CD14-positive monocyte (primary cell): ENCODE measurements around the gene ADGRE1. TPM values are rescaled to one million over a fixed set of nuclear protein-coding genes. Genes with fewer than 3 reads are reported as not detected.
"Not testable (repeated sequence)": the region's sequence is repeated elsewhere in the genome, so short reads cannot be mapped to it uniquely, and the experiment has no call there.

Experiments used
- DNase-seq, 3 donors: peaks; one replicate each; pipeline ENCODE4 v3.0.0-alpha.2; 2011 to 2022
- H2AFZ ChIP-seq: 2 replicates; pipeline ENCODE4 v1.6.0; 2012; ENCODE audit warnings: mild to moderate bottlenecking, low read depth, low read length, inconsistent platforms; ENCODE audit not compliant: insufficient read depth, poor library complexity, severe bottlenecking
- H3K27ac ChIP-seq, 2 donors: 1 replicate in 1 of 2; 2 replicates in 1 of 2; pipeline ENCODE4 v1.5.1; 2012 to 2013; ENCODE audit warnings: low read length in 2 of 2, control low read depth in 1 of 2, inconsistent platforms in 1 of 2, low read depth in 1 of 2, mild to moderate bottlenecking in 1 of 2
- H3K27me3 ChIP-seq, 2 donors: one replicate each; pipeline versions ENCODE4 v1.6.0 to v1.6.1; 2011 to 2013; ENCODE audit warnings: low read length in 2 of 2; ENCODE audit not compliant: control insufficient read depth in 2 of 2, insufficient read depth in 2 of 2
- H3K36me3 ChIP-seq, 2 donors: replicated peaks in 1 of 2; 1 replicate in 1 of 2; 2 replicates in 1 of 2; pipeline versions ENCODE4 v1.5.1 to v1.6.1; 2012 to 2013; ENCODE audit warnings: low read length in 2 of 2, control low read depth in 1 of 2, inconsistent platforms in 1 of 2, mild to moderate bottlenecking in 1 of 2; ENCODE audit not compliant: insufficient read depth in 2 of 2, control insufficient read depth in 1 of 2
- H3K4me1 ChIP-seq, 2 donors: 1 replicate in 1 of 2; 2 replicates in 1 of 2; pipeline versions ENCODE4 v1.5.1 to v1.6.1; 2012 to 2013; ENCODE audit warnings: low read length in 2 of 2, control low read depth in 1 of 2, inconsistent platforms in 1 of 2, mild to moderate bottlenecking in 1 of 2, moderate library complexity in 1 of 2; ENCODE audit not compliant: insufficient read depth in 2 of 2, control insufficient read depth in 1 of 2
- H3K4me2 ChIP-seq: replicated peaks from 2 replicates; pipeline ENCODE3; 2012; ENCODE audit warnings: low read length, moderate library complexity, mild to moderate bottlenecking; ENCODE audit not compliant: poor library complexity, severe bottlenecking; ENCODE audit errors: extremely low read depth
- H3K4me3 ChIP-seq, 3 experiments: fragments of 200-600 bp in 1 of 3; sonication (generic) in 1 of 3; replicated peaks in 1 of 3; 1 replicate in 2 of 3; 2 replicates in 1 of 3; pipeline ENCODE4 v1.5.1; 2011 to 2013; ENCODE audit warnings: low read length in 3 of 3, mild to moderate bottlenecking in 3 of 3, control low read depth in 2 of 3, low read depth in 2 of 3, inconsistent platforms in 1 of 3, moderate library complexity in 1 of 3
- H3K79me2 ChIP-seq: 2 replicates; pipeline ENCODE4 v1.6.0; 2012; ENCODE audit warnings: mild to moderate bottlenecking, control low read depth, inconsistent platforms, low read length, moderate library complexity; ENCODE audit not compliant: insufficient read depth
- H3K9ac ChIP-seq: 2 replicates; pipeline ENCODE4 v1.6.0; 2017; ENCODE audit warnings: low read length, mild to moderate bottlenecking; ENCODE audit not compliant: insufficient read depth, poor library complexity, severe bottlenecking
- H3K9me3 ChIP-seq, 2 donors: replicated peaks in 1 of 2; 1 replicate in 1 of 2; 2 replicates in 1 of 2; pipeline versions ENCODE4 v1.5.1 to v1.6.1; 2012 to 2013; ENCODE audit warnings: low read length in 2 of 2, control low read depth in 1 of 2; ENCODE audit not compliant: control insufficient read depth in 1 of 2, insufficient read depth in 1 of 2
- H4K20me1 ChIP-seq: 2 replicates; pipeline ENCODE4 v1.6.0; 2012; ENCODE audit warnings: mild to moderate bottlenecking, low read length, control low read depth, moderate library complexity; ENCODE audit not compliant: insufficient read depth
- H3K27ac Mint-ChIP-seq, 7 donors: one replicate each; pipeline ENCODE4 v1.8.0; 2020; ENCODE audit warnings: mild to moderate bottlenecking in 7 of 7, mixed read lengths in 7 of 7, moderate library complexity in 6 of 7, inconsistent platforms in 2 of 7
- H3K27me3 Mint-ChIP-seq, 3 donors: one replicate each; pipeline ENCODE4 v1.8.0; 2021 to 2022; ENCODE audit warnings: low read depth in 3 of 3, mild to moderate bottlenecking in 3 of 3, mixed read lengths in 3 of 3, moderate library complexity in 3 of 3, inconsistent platforms in 1 of 3
- H3K36me3 Mint-ChIP-seq, 2 donors: one replicate each; pipeline ENCODE4 v1.8.0; 2020; ENCODE audit warnings: mixed read lengths in 2 of 2, inconsistent platforms in 1 of 2, mild to moderate bottlenecking in 1 of 2
- H3K4me1 Mint-ChIP-seq: one replicate; pipeline ENCODE4 v1.8.0; 2020; ENCODE audit warnings: mild to moderate bottlenecking, mixed read lengths
- H3K4me3 Mint-ChIP-seq, 2 donors: one replicate each; pipeline ENCODE4 v1.8.0; 2020; ENCODE audit warnings: mild to moderate bottlenecking in 2 of 2, mixed read lengths in 2 of 2, moderate library complexity in 1 of 2
- H3K9me3 Mint-ChIP-seq, 7 donors: one replicate each; pipeline ENCODE4 v1.8.0; 2020 to 2022; ENCODE audit warnings: mixed read lengths in 7 of 7, mild to moderate bottlenecking in 6 of 7, moderate library complexity in 6 of 7, inconsistent platforms in 2 of 7
- WGBS: methylation state at CpG from one replicate; pipeline ENCODE4 v1.1.5; 2013; ENCODE audit warnings: missing lambda C conversion rate; ENCODE audit not compliant: insufficient coverage; 5-methylcytosine and 5-hydroxymethylcytosine counted together
- intact Hi-C, 2 donors: fragments of 100-400 bp; cut with micrococcal nuclease; formaldehyde crosslinking; loops; one replicate each; pipeline versions ENCODE4 v1.15.0 to v1.15.1; 2023
- polyA plus RNA-seq, 3 donors: library from polyadenylated mRNA; depleted of rRNA in 1 of 3; unstranded in 2 of 3; stranded (reverse) in 1 of 3; fragments of 300-500 nt in 2 of 3; fragments of >200 nt in 1 of 3; fragmentation: Illumina TruSeq in 2 of 3; gene quantifications; 1 replicate in 2 of 3; 2 replicates in 1 of 3; pipeline ENCODE4 v1.2.3, GENCODE V29; 2012 to 2021
- TF ChIP-seq, protein P1 (sequence below): fragments of 200-600 bp; IDR thresholded peaks from one replicate; pipeline ENCODE4 v1.8.0; 2022; ENCODE audit warnings: antibody characterized with exemption, mild to moderate bottlenecking

Gene ADGRE1
- polyA plus RNA-seq, 3 donors = 13.9 to 37.7 (median 21.6) TPM

DNA sequence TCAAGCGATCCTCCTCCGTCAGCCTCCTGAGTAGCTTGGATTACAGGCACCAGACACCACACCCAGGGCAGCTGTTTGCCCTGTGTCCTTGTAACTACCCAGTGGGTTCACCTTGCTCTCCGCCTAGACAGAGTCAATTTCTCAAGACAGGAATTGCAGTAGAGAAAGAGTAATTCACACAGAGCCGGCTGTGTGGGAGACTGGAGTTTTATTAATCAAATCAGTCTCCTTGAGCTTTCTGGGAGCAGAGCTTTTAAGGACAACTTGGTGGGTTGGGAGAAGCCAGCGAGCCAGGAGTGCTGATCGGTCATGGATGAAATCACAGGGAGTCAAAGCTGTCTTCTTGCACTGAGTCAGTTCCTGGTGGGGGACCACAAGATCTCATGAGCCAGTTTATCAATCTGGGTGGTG lies 20.6 kb upstream of the ADGRE1 start:
- Histone ChIP-seq H3K9ac (no peak overlapping the region), H3K4me3 (no peak overlapping the region), H3K79me2 (no peaks in the 10 kb centered on the region), H3K27ac (peak overlapping the region in 1 of 2 donors; percentile 42), H3K9me3 (no peaks in the 10 kb centered on the region), H3K36me3 (no peaks in the 10 kb centered on the region), H3K27me3 (no peaks in the 10 kb centered on the region), H4K20me1 (no peaks in the 10 kb centered on the region), H3K4me2 (no peak overlapping the region), H3K4me1 (peaks cover 44 to 52% of the 10 kb centered on the region in 2 donors), H2AFZ (peak overlapping the region; percentile 60)
- peak in 1 of 3 donors; percentile 11 for DNase-seq
- Mint-ChIP-seq H3K4me3 (no peak overlapping the region), H3K9me3 (peaks cover 0 to 1% (median 0%) of the 10 kb centered on the region in 7 donors), H3K27ac (peak overlapping the region in 6 of 7 donors; percentile 15 to 84 (median 61)), H3K27me3 (peaks cover 0 to 17% (median 0%) of the 10 kb centered on the region in 3 donors), H3K36me3 (peaks cover 0 to 2% of the 10 kb centered on the region in 2 donors), H3K4me1 (peaks cover 50% of the 10 kb centered on the region)
- TF ChIP-seq, protein P1, sequence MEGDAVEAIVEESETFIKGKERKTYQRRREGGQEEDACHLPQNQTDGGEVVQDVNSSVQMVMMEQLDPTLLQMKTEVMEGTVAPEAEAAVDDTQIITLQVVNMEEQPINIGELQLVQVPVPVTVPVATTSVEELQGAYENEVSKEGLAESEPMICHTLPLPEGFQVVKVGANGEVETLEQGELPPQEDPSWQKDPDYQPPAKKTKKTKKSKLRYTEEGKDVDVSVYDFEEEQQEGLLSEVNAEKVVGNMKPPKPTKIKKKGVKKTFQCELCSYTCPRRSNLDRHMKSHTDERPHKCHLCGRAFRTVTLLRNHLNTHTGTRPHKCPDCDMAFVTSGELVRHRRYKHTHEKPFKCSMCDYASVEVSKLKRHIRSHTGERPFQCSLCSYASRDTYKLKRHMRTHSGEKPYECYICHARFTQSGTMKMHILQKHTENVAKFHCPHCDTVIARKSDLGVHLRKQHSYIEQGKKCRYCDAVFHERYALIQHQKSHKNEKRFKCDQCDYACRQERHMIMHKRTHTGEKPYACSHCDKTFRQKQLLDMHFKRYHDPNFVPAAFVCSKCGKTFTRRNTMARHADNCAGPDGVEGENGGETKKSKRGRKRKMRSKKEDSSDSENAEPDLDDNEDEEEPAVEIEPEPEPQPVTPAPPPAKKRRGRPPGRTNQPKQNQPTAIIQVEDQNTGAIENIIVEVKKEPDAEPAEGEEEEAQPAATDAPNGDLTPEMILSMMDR = no peak
- WGBS = 31% methylated on average over 3 of the region's 6 CpGs
- intact Hi-C loops = loop anchor here (10.0 kb wide), 2 partner anchors 222 to 232 kb away; no protein-coding TSS in a partner anchor

- Mint-ChIP-seq H3K36me3 (peaks cover 0 to 2% of the 10 kb centered on the region in 2 donors), H3K27ac (peak overlapping the region; percentile 84 to 95 (median 92)), H3K4me1 (peaks cover 45% of the 10 kb centered on the region), H3K9me3 (peaks cover 0 to 2% (median 0%) of the 10 kb centered on the region in 7 donors), H3K4me3 (peak overlapping the region; percentile 39 to 76), H3K27me3 (peaks cover 0 to 12% (median 0%) of the 10 kb centered on the region in 3 donors)
- H3K4me2 ChIP-seq = peak overlapping the region; percentile 63
- H4K20me1 ChIP-seq = no peaks in the 10 kb centered on the region
- intact Hi-C loops = loop anchor here (10.0 kb wide), 2 partner anchors 224 to 234 kb away; no protein-coding TSS in a partner anchor
- 0% methylated on average over 4 of the region's 4 CpGs for WGBS
- H3K4me3 ChIP-seq = peak overlapping the region in 2 of 3 experiments; percentile 13 to 53
- no peaks in the 10 kb centered on the region for H3K9me3 ChIP-seq
- H2AFZ ChIP-seq = peak overlapping the region; percentile 26
- peak overlapping the region; percentile 32 for H3K9ac ChIP-seq
- no peaks in the 10 kb centered on the region for H3K79me2 ChIP-seq
- H3K36me3 ChIP-seq = no peaks in the 10 kb centered on the region
- H3K27ac ChIP-seq = peak overlapping the region; percentile 66 to 77
- DNase-seq = peak; percentile 22 to 51 (median 32)
- TF ChIP-seq, protein P1 = no peak
- H3K27me3 ChIP-seq = no peaks in the 10 kb centered on the region
- H3K4me1 ChIP-seq = peaks cover 40 to 45% of the 10 kb centered on the region in 2 donors
Observed at GRCh38 chr19:6868351-6868750, 19.0 kb upstream of the ADGRE1 start.

GRCh38 chr19:6869151-6869882 lies 18.1 kb upstream of the ADGRE1 start:
- not testable (repeated sequence) for H3K36me3 Mint-ChIP-seq, H3K9me3 Mint-ChIP-seq, H3K36me3 ChIP-seq, H3K27ac ChIP-seq, H3K9me3 ChIP-seq, H3K4me2 ChIP-seq, H3K4me3 Mint-ChIP-seq, H3K79me2 ChIP-seq, H3K27me3 ChIP-seq, H2AFZ ChIP-seq, H3K9ac ChIP-seq, DNase-seq, H4K20me1 ChIP-seq, H3K4me3 ChIP-seq
- Mint-ChIP-seq H3K27ac (peak overlapping the region in 4 of 7 donors; percentile 50 to 95 (median 92)), H3K4me1 (peaks cover 44% of the 10 kb centered on the region), H3K27me3 (peaks cover 0 to 14% (median 0%) of the 10 kb centered on the region in 3 donors)
- intact Hi-C loops = loop anchor here (10.0 kb wide), 2 partner anchors 225 to 235 kb away; no protein-coding TSS in a partner anchor
- 95% methylated on average over 14 of the region's 22 CpGs for WGBS
- peaks cover 35 to 39% of the 10 kb centered on the region in 2 donors for H3K4me1 ChIP-seq
